Stimulated activated CD4-positive, alpha-beta T cell treated with anti-CD3 and anti-CD28 coated beads, Interleukin-1b, Interleukin-23, amount 100 ng/mL, for 4 hours (primary cell): ENCODE measurements around the gene RMDN3.

Source experiments
- DNase-seq, 2 donors: peaks; one replicate each; pipeline ENCODE4 v3.0.0-alpha.2; 2020; ENCODE audit warnings: low read depth in 2 of 2

The RMDN3 gene

GRCh38 chr15:40749151-40749630, 5.9 kb downstream of the RMDN3 start:
- DNase-seq: no peak

- DNase-seq: no peak
Observed at GRCh38 chr15:40747685-40748631, 7.1 kb downstream of the RMDN3 start.

- DNase-seq: no peak
Observed at GRCh38 chr15:40746916-40747418, 8.1 kb downstream of the RMDN3 start.

DNA sequence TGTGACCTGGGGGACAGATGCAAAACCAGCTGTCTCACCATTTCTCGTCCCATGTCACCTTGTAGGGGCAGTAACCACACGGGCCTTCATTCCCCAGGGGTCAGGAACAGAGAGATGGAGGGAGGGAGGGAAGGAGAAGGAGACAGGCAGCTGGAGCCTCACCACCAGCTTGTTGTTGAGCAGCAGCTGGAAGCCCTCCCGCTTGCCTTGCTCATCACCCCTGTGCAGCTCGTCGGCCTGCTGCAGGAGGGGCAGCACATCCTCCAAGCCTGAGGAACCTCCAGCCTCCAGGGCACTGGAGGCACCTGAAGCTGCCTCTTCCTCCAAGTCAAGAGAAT, 10.3 kb downstream of the RMDN3 start:
- no peak for DNase-seq

- peak in 1 of 2 donors; percentile 31 for DNase-seq
Observed at GRCh38 chr15:40743921-40744814, 10.9 kb downstream of the RMDN3 start.

- DNase-seq: no peak
Observed at GRCh38 chr15:40743485-40743901, 11.6 kb downstream of the RMDN3 start.

- DNase-seq: no peak
Observed at GRCh38 chr15:40739854-40740253, 15.2 kb downstream of the RMDN3 start.

GRCh38 chr15:40739047-40739446, 16.0 kb downstream of the RMDN3 start:
- DNase-seq: no peak

GRCh38 chr15:40737048-40737447, 18.0 kb downstream of the RMDN3 start:
- no peak for DNase-seq

DNA sequence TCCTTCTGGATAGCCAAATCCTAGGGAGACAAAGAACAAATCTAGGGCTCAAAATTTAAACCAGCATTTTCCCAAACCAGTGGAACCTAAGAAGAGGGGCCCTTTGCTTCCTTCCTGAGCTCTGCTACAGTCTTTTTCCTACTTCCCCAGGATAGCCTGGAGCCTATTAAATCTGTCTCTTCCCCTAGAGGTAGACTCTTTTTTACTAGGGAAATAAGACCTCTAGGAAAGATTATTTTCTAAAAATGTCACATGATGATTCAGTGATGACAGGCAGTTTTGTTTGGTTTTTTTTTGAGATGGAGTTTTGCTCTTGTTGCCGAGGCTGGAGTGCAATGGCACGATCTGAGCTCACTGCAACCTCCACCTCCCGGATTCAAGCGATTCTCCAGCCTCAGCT, 18.5 kb downstream of the RMDN3 start:
- DNase-seq: no peak

- DNase-seq: no peak
Observed at GRCh38 chr15:40731034-40731433, 24.0 kb downstream of the RMDN3 start.

DNA sequence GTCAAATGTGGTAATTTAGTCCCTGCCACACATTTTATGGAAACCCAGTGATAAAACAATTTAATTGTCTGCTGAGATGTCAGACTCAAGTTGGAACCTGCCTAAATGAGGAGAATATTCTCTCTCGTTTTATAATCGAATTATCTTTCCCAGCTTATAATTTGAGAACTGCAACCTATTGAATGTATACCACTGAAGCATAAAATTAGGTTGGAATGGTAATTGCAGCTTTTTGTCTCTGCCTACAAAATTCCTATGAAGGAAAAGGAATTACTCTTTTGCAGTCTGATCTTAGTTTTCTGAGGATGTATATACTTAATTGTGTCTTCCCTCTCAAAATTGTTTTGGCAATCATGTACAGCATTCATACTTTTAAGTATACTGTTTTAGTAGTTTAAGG, 31.1 kb downstream of the RMDN3 start:
- no peak for DNase-seq

GRCh38 chr15:40722934-40723333, 32.1 kb downstream of the RMDN3 start:
- DNase-seq: no peak

- no peak for DNase-seq
Observed at GRCh38 chr15:40722354-40722753, 32.7 kb downstream of the RMDN3 start.

DNA sequence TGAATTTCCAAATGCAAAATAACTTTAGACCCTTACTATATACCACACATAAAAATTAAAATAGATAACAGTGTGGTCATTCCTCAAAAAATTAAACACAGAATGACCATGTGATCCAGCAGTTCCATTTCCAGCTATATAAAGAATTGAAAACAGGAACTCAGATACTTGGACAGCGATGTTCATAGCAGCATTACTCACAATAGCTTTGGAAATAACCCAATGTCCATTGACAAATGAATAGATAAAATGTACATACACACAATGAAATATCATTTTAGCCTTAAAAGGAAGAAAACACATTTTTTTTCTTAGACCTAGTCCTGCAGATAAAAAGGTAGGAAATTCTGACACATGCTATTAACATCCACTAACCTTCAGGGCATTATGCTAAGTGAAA, 33.4 kb downstream of the RMDN3 start:
- DNase-seq: no peak

GRCh38 chr15:40716165-40716564, 38.9 kb downstream of the RMDN3 start:
- DNase-seq: no peak

GRCh38 chr15:40714144-40714543, 40.9 kb downstream of the RMDN3 start:
- no peak for DNase-seq

DNA sequence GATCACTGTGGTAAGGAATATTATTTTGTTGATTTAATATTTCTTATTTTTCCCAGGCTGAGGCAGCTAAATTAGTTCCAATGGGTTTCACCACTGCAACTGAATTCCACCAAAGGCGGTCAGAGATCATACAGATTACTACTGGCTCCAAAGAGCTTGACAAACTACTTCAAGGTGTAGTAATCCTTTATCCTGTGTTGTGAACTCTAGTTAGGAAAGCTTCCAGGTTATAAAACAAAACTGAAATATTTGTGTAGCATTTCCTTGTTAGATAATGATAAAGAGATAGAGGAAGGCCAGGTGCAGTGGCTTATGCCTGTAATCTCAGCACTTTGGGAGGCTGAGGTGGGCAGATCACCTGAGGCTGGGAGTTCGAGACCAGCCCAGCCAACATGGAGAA, 48.9 kb downstream of the RMDN3 start:
- DNase-seq: no peak

- no peak for DNase-seq
Observed at GRCh38 chr15:40702077-40702476, 53.0 kb downstream of the RMDN3 start.

DNA sequence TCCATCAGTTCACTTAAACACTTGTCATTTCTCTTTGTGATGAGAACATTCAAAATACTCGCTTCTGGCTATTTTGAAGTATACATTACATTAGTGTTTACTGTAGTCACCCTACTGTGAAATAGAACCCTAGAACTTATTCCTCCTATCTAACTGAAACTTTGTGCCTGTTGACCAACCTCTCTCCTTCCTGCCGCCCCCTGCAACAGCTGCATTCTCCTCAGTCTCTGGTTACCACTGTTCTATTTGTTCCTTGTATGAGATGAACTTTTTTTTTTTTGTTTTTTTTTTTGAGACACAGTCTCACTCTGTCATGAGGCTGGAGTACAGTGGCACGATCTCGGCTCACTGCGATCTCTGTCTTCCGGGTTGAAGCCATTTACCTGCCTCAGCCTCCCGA, 57.1 kb downstream of the RMDN3 start:
- no peak for DNase-seq

GRCh38 chr15:40696228-40696627, 58.8 kb downstream of the RMDN3 start:
- no peak for DNase-seq

DNA sequence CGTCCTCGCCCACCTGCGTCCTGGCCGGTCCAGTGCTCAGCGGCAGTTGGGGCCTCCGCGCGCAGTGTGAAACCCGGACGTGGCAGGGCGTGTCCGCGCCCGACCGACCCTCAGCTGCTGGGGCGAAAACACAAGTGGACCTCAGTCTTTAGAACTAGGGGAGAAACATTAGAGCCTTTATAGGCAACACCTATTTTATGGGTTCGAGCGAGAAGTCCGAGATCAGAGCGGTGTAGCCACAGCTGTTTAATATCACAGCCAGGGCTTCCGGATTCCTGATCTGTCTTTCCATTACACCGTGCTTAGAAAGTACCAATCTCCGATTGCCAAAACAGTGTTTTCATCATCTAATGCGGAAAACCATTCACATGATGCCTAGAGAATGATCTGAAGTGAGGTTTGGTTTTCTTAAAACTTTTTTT, 59.6 kb downstream of the RMDN3 start:
- no peak for DNase-seq
